ENCODE data around the gene CBR4.
"Not testable (repeated sequence)": the region's sequence is repeated elsewhere in the genome, so short reads cannot be mapped to it uniquely, and the experiment has no call there.

CBR4 gene

GRCh38 chr4:168993714-168994510 is 16.1 kb downstream of the CBR4 start:
- DNase-seq (ENCODE audit: low read depth in 2 of 2), result no peak

- not testable (repeated sequence) for DNase-seq (ENCODE audit: low read depth in 2 of 2)
These were observed 17.0 kb downstream of the CBR4 start for GRCh38 chr4:168992952-168993482.

GRCh38 chr4:168981942-168982341 is 28.1 kb downstream of the CBR4 start:
- no peak for DNase-seq (ENCODE audit: low read depth in 2 of 2)

GRCh38 chr4:168981460-168981859 is 28.6 kb downstream of the CBR4 start:
- DNase-seq (ENCODE audit: low read depth in 2 of 2), result no peak

DNA sequence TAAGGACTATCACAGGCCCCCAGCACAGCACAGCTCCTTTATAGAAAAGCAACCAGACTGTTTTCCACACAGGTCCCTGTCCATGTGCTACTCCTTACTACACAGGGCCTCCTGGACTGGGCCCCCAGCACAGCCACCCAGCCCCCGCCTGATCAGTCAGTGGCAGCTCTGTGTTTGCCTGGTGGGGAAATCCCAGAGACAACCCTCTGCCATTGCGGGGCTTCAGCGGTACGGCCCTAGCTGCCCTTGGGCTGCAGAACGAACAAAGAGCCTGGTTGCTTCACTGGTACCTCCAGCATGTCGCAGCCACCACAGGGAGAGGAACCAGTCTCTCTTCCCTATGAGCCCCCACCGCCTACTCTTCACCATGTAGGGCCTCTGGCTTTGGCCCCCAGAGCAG is 30.7 kb downstream of the CBR4 start:
- no peak for DNase-seq (ENCODE audit: low read depth in 2 of 2)

- DNase-seq (ENCODE audit: low read depth in 2 of 2), result no peak
These were observed 31.9 kb downstream of the CBR4 start for GRCh38 chr4:168978001-168978700.

- DNase-seq (ENCODE audit: low read depth in 2 of 2), result no peak
These were observed 37.5 kb downstream of the CBR4 start for GRCh38 chr4:168972596-168972995.

GRCh38 chr4:168960716-168961115 is 49.3 kb downstream of the CBR4 start:
- no peak for DNase-seq (ENCODE audit: low read depth in 2 of 2)

GRCh38 chr4:168955674-168956073 is 54.4 kb downstream of the CBR4 start:
- no peak for DNase-seq (ENCODE audit: low read depth in 2 of 2)

DNA sequence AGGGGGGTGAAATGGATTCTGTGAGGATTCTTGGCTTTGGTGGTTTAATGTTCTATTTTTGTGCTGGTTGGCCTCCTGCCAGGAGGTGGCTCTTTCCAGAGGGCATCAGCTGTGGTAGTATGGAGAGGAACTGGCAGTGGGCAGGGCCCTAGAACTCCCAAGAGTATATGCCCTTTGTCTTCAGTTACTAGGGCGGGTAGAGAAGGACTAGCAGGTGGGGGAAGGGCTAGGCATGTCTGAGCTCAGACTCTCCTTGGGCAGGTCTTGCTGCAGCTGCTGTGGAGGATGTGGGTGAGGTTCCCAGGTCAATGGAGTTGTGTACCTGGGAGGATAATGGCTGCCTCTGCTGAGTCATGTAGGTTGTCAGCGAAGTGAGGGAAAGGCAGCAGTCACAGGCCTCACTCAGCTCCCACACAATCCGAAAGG is 57.2 kb downstream of the CBR4 start:
- not testable (repeated sequence) for DNase-seq (ENCODE audit: low read depth in 2 of 2)

DNA sequence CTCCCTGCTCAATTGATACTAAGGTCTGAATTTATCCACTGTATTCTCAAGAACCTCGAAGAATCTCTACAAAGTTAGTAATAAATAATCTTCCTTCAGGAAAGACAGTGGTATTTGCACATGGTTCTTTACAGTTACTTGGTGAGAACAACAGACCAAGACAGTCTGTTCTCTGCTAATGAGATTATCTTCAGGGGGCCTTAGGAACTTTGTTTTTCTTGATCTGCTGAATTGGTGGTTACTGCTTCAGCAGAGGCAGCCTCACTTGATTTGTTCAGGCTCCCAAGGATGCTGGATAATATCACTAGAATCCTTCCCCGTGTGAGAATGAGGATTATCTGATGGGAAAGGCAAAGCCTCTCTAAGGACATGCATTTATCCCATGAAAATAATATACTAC is 64.8 kb downstream of the CBR4 start:
- no peak for DNase-seq (ENCODE audit: low read depth in 2 of 2)

DNA sequence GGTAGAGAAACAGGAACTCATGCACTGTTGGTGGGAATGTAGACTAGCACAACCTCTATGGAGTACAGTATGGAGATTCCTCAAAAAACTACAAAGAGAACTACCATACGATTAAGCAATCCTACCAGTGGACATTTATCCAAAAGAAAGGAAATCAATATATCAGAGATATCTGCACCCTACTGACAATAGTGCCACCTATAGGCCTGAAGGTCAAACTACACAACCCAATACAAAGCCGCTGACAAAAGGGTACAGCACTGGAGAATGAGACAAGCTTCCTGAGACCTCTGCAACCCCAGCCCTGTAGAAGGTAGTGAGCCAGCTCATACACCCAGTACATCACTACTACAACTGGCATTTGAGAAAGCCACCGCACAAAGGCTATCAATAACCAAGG is 67.1 kb downstream of the CBR4 start:
- DNase-seq (ENCODE audit: low read depth in 2 of 2), result no peak
